GM19099 (cell line): Measurements from ENCODE around the gene EXPH5.

ENCODE experiments used
- POLR2A ChIP-seq: IDR thresholded peaks from 3 replicates; pipeline ENCODE4 v1.6.1; 2011; ENCODE audit warnings: low read depth; ENCODE audit not compliant: insufficient read length; ENCODE audit errors: extremely low read depth

Gene EXPH5, protein sequence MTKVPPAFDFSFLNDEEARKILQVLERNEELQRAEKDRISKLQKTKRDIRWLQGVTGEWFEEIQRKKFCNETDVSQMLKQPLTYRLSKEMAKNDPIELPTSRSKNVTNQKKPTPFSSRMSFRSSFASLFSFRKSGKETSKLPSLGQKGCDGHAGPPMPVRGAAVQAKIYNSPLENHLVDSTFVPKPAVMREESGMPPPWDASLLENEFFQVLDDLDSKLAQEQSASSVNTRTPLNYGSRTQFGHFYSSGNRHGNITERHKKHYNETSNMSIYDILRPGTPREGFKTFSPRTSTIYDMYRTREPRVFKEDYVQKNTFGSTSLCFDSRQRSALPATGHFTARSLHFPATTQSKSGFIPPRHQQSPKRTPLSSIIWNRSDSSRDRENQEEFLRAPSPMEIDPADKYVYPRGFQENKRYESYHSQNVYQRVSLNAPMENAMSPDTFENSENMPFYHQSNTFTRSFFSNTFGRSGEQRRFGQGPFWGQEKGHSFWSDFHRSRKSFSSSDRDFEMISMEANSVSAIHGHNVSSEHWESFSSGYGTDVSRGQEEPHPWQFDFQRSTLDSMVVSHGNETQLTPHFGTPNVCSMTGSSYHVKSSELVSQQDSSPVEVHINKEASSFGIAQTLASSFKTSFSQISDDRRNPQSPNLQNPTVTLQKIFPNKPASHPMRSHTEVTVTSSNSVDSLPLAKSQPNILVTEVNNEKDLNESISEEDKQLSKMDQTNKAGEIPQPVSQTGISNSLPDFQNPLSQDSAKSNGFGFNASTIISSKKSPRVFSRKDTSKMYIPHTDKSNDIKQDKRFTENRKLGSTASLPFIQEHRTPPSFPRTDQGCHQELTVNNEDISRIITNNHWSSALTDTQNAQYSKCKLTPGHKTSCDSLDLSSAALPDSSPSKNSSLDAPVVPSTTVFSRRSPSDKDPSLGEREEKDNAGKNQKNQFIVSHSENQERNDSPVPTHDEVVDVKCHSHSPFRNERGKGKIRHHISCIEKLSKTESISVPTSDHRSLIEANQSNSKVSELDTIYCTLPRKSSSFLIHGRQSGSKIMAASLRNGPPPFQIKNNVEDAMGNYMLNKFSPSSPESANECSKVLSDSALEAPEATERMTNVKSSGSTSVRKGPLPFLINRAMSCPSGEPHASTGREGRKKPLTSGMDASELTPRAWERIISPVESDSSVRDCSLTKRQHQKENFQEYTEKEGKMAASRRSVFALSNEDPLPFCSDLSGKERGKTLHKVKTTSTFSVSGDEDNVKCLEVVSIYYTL (N-terminal part only)

DNA sequence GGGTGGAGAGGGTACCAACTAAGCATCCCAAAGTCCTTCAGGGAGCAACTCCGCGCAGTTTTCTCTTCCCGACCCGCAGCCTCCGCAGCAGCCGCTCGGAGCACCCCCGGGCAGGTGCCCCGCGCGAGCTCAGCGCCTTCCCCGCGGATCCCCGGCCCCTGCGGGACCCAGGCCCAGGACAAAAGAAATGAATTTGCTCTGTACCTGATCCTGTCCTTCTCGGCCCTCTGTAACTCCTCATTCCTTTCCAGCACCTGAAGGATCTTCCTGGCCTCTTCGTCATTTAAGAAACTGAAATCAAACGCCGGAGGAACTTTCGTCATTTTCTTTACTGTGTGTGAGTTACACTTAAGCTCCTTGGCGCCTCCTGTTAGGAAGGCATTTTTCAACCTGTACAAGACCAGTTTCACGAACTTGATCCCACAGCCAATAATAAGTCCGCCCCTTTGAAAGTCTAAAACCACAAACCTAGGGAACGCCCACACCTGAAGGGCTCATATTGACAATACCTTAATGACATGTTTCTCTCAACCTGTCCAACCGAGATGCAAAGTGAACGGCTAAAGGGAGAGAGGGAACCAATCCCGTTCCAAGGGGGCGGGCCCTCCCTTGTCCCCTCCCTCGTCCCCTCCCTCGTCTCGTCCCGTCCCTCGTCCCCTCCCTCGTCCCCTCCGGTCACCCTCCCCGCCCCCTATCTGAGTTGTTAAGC, at the start of gene EXPH5:
EXPH5 (minus strand) TSS at position 555 of the 709 bp plus-strand sequence; CDS start at position 323, 232 bp downstream.
- peak; percentile 27 for TF ChIP-seq POLR2A

DNA sequence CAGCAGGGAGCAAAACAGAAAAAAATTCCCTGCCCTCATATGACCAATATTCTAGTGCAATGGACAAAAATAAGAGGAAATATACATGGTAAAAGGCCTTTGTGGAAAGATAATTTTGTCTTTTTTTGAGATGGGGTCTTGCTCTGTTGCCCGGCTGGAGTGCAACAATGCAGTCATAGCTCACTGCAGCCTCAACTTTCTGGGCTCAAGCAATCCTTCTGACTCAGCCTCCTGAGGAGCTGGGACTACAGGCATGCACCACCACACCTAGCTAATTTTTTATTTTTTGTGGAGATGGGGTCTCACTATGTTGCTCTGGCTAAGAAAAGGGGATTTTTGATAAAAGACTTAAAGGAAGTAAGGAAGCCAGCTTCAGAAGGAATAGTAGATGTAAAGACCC, 45.6 kb upstream of the EXPH5 start:
- no peak for TF ChIP-seq POLR2A

DNA sequence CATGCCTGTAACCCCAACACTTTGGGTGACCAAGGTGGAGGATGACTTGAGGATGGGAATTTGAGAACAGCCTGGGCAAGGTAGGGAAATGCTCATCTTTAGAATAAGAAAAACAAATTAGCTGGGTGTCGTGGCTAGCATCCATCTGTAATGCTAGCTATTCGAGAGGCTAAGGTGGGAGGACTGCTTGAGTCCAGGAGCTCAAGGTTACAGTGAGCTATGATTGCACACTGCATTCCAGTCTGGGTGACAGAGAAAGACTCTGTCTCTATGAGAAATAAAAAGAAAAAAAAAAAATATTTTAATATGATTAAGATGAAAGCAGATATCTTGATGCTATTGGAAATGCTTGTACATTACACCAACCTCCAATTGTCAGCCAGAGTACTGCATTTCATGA, 42.7 kb upstream of the EXPH5 start:
- no peak for TF ChIP-seq POLR2A

DNA sequence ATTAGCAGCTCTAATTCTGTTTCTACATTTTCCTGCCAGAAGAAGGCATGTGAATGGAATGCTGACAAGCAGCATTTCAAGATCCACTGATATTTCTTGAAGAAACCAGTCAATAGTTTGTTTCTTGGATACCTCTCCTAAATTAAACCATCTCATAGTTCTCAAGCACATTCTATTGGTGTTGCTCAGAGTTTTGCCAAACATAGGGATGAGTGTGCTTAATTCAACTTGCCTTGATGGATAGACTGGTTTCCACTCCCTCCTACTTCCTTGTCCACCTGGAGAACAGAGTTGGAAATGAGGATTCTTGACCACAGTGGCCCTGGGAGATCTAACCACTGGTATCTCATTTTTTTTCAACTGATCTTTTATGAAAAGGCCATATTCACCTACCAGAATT, 41.5 kb upstream of the EXPH5 start:
- TF ChIP-seq POLR2A = no peak

DNA sequence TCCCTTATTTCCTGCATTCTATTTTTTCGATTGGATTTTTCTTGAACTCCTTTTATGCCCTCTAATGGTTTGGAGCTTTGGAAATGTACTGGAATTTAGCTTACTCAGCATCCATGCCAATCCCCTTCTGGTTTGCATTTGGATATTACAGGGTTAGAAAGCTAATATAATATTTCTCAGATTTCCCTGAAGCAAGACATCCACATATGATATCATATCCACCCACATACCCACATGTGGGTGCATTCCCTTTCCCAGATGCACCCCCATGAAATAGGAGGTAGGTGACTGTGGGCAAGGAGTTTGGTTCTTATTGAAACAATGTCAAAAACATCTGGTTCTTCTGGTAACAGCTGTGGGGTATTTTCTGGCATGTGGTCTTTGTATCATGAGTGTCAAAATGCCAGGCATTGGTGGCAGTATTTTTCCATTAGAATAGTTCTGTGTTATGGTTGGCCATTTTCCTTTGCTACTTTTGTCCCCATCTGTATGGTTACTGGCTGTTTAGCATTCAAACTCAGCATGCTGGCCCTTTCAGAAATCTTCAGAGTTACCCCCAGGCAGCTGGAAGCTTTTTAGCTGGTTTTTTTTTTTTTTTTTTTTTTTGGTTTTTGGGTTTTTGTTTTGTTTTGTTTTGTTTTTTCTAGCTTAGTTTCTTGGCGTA, 38.6 kb upstream of the EXPH5 start:
- TF ChIP-seq POLR2A = no peak

DNA sequence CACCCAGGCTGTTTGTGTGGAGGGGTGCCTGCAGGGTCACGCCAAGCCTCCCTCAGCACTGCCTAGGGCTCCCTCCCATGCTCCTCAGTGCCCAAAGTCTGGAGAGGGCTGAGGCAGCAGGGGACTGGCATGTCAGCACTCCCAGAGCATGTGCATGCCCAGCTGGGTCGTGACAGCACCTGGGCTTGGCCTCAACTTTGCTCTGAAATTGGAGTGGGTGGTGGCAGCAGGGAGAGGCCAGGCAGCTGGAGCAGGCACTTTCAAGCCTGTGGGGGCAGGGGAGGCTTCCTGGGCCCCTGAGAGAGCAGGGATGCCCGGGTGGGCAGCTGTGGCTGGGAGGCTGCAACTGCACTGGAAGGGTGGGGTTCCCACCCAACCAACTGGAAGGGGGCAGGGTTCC, 35.7 kb upstream of the EXPH5 start:
- no peak for TF ChIP-seq POLR2A

DNA sequence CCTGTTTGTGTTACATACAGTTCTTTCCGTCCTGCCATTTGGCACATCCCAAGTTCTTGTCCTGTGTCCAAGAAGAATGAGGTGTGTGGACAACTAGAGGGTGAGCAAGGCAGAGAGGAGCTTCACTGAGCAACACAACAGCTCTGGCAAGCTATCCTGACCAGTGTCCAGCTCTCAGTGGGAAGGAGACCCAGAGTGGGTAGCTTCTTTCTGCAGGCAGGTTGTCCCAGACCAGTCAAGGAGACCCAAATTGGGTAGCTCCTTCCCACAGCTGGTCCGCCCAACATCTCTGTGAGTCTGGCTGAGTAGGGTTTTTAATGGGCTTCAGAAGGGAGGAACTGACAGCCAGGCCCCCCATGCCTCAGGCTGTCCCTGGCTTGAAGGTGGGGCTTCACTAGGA, 35.2 kb upstream of the EXPH5 start:
- TF ChIP-seq POLR2A = no peak

DNA sequence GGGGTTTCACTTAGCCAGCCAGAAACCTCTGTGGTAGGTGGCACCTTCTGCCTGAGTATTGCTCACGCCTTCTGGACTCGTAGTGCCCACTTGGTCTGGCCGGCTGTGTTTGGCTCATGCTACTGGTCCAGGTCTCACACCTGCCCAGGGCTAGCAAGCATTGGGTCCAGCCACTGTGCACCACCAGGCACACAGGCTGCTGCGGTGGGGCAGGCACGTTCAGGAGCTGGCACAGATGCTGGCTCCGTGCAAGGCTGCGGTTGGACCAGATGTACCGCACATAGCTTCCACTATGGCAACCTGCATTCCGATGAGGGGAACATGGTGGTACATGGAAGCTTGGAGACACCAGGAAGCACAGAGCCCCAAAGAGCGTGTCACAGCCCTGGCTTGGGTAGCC, 34.8 kb upstream of the EXPH5 start:
- no peak for TF ChIP-seq POLR2A

DNA sequence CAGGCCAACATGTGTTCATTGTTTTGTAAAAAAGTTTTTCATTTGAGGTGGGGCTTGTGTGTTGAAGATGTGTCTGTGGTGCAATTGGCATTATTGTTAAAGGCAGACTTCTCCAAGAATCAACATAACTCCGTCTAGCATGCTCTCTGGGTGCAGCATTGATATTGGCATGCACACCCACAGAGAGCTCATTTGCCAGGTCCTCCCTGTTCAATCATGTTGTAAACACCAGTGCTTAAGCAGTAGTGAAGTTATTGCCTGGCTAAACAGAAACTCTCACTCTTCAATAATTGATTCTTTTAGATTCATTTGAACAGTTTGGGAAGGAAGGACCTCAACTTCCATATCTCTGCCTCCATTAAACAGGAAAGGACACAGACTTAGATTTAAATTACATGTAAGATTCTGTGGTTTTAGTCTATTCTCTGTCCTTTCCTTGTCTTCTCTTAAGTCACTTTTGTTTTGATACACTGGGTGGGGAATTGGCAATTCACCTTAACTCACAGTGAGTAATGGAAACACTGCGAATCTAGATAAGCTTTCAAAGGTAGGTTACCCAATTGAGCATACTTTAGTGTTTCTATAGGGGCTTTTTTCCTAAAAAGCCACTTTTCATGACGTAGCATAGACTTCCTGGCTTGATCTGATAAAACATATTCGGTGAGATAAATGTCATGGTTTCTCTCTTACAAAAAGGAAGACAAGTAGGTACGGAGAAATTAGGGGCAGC, 30.8 kb upstream of the EXPH5 start:
- TF ChIP-seq POLR2A = no peak

DNA sequence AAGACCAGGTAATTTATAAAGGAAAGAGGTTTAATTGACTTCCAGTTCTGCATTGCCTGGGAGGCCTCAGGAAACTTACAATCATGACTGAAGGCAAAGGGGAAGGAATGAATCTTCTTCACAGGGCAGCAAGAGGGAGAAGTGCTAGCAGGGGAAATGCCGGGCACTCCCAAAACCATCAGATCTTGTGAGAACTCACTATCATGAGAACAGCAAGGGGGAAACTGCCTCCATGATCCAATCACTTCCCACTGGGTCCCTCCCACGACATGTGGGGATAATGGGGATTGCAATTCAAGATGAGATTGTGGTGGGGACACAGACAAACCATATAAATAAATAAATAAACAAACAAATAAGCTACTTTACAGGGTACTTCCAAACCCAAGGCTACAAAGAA, 28.8 kb upstream of the EXPH5 start:
- TF ChIP-seq POLR2A = no peak

DNA sequence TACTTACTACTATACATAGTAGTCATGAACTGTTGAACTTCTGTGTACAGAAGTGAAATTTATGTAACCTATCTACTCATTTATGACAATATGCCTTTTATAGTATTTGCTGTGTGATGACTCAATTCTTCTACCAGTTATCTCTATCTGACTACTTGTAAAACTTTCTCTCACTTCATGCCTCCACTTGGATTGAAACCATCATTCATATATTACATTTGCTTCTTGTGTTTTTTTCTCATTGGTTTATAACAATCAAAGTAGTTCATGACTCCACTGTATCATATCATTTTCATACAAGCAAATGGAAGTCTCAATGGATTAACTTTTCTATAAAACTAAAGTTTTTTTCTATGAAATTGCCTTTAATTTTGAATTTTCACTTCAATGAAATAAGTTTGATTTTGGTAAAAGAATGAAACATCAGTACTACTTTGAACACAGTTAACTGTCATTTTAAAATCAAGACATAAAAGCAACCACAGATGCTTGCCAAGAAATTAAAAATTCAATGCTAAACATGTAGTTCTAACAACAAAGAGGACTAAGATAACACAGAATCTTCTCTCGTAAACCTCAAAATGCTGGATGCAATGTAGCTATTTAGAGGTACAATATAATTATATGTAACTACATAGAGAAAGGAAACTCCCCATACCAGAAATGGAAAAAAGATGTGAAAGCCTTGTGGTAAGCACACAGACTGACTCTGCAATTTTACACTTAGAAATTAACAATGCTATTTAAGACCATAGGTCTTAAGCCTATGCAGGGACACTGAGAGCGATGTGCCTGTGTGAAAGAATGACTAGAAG, 27.6 kb upstream of the EXPH5 start:
- TF ChIP-seq POLR2A = no peak

DNA sequence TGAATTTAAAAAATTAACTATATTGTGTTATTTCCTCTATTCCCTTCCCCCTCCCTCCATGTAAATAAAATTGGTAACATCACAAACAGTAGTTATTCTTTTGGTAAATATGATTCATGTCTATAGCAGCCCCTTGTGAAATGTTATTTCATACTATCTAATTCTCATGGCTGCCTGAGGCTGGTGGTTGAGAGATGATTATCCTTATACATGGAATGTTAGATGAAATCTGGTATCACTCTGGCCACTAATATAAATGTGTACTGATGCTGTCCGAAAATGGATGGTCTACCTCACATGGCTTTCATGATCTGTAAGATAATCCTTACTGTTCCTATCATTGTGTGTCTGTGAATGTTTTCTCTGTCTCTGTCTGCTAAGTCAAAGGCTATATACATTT, 25.0 kb upstream of the EXPH5 start:
- no peak for TF ChIP-seq POLR2A

DNA sequence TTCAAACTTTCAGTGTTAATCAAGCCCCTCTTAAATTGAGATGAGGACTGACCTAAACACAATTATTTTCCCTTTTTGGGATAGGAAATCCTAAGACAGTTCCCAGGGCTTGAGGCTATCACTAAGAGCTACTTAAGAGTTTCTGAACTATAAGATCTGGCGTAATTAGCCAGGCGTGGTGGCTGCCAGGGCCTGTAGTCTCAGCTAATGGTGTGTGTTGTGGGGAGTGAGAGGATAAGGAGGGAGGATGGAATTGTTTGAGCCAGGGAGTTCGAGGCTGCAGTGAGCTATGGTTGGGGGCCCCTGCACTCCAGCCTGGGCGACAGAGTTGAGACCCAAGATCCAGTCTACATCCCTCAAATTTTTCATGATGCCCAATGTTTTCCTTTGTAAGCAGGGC, 23.5 kb upstream of the EXPH5 start:
- no peak for TF ChIP-seq POLR2A
